ENCODE measurements around the gene CCDC97.
"Not testable (repeated sequence)": the region's sequence is repeated elsewhere in the genome, so short reads cannot be mapped to it uniquely, and the experiment has no call there.

CCDC97 gene

GRCh38 chr19:41367848-41368301 is 57.9 kb downstream of the CCDC97 start:
- no peak for DNase-seq

DNA sequence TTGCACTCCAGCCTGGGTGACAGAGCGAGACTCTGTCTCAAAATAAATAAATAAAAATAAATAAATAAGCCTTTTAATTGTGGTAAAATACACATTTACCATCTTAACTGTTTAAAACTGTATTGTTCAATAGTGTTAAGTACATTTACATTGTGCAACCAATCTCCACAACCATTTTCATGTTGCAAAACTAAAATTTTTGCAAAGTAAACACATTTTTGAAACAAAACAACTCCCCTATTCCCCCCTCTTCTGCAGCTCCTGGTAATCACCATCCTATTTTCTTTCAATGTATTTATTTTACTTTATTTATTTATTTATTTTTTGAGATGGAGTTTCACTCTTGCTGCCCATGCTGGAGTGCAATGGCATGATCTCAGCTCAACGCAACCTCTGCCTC is 59.8 kb downstream of the CCDC97 start:
- no peak for DNase-seq

DNA sequence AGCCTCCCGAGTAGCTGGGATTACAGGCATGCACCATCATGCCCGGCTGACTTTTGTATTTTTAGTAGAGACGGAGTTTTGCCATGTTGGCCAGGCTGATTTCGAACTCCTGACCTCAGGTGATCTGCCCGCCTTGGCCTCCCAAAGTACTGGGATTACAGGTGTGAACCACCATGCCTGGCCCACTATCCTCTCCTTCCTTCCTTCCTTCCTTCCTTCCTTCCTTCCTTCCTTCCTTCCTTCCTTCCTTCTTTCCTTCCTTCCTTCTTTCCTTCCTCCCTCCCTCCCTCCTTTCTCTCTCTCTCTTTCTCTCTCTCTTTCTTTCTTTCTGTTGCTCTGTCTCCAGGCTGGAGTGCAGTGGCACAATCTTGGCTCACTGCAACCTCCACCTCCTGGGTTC is 61.1 kb downstream of the CCDC97 start:
- not testable (repeated sequence) for DNase-seq

DNA sequence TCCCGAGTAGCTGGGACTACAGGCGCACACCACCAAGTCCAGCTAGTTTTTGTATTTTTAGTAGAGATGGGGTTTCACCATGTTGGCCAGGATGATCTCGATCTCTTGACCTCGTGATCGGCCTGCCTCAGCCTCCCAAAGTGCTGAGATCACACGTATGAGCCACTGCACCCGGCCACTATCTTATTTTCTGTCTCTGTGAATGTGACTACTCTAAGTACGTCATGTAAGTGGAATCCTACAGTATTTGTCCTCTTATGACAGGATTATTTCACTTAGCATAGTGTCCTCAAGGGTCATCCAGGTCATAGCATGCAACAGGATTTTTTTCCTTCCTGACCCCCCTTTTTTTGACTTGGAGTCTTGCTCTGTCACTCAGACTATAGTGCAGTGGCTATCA is 61.6 kb downstream of the CCDC97 start:
- no peak for DNase-seq

GRCh38 chr19:41372501-41372900 is 62.5 kb downstream of the CCDC97 start:
- DNase-seq = no peak

GRCh38 chr19:41373993-41374392 is 64.0 kb downstream of the CCDC97 start:
- no peak for DNase-seq
